Natural killer cell (primary cell): ENCODE results near the gene GPR146. TPM values are rescaled to one million over a fixed set of nuclear protein-coding genes. Genes with fewer than 3 reads are reported as not detected.

ENCODE experiments used
- ATAC-seq, 3 donors: fragments of 150-1000 bp in 2 of 3; fragments of 200-7000 bp in 1 of 3; cut with Tn5 transposase; 1 replicate in 1 of 3; 2 replicates in 2 of 3; pipeline ENCODE4 v1.10.0; 2021; ENCODE audit warnings: mild to moderate bottlenecking in 2 of 3, moderate library complexity in 2 of 3
- DNase-seq, 2 donors: peaks; one replicate each; pipeline versions ENCODE4 v3.0.0 to v3.0.0-alpha.2; 2013 to 2021; ENCODE audit warnings: mixed read lengths in 1 of 2
- H3K27ac ChIP-seq: one replicate; pipeline ENCODE4 v1.5.1; 2013; ENCODE audit warnings: mild to moderate bottlenecking, low read length
- H3K27me3 ChIP-seq: one replicate; pipeline ENCODE4 v1.6.1; 2013; ENCODE audit warnings: low read length; ENCODE audit not compliant: control insufficient read depth, insufficient read depth
- H3K36me3 ChIP-seq: one replicate; pipeline ENCODE4 v1.6.1; 2013; ENCODE audit warnings: low read length; ENCODE audit not compliant: control insufficient read depth, insufficient read depth
- H3K4me1 ChIP-seq: one replicate; pipeline ENCODE4 v1.6.1; 2013; ENCODE audit warnings: low read length; ENCODE audit not compliant: control insufficient read depth, insufficient read depth
- H3K4me3 ChIP-seq: one replicate; pipeline ENCODE4 v1.5.1; 2013; ENCODE audit warnings: low read length
- H3K9me3 ChIP-seq: one replicate; pipeline ENCODE4 v1.6.1; 2013; ENCODE audit warnings: low read length; ENCODE audit not compliant: control insufficient read depth, insufficient read depth
- H3K27ac Mint-ChIP-seq, 2 donors: one replicate each; pipeline ENCODE4 v1.8.0; 2022; ENCODE audit warnings: mild to moderate bottlenecking in 2 of 2, mixed read lengths in 2 of 2, moderate library complexity in 1 of 2
- H3K27me3 Mint-ChIP-seq, 2 donors: one replicate each; pipeline ENCODE4 v1.8.0; 2022; ENCODE audit warnings: low read depth in 2 of 2, mixed read lengths in 2 of 2
- H3K36me3 Mint-ChIP-seq: one replicate; pipeline ENCODE4 v1.8.0; 2022; ENCODE audit warnings: mixed read lengths
- H3K4me1 Mint-ChIP-seq, 2 donors: one replicate each; pipeline ENCODE4 v1.8.0; 2022; ENCODE audit warnings: mixed read lengths in 2 of 2
- H3K4me3 Mint-ChIP-seq: one replicate; pipeline ENCODE4 v1.8.0; 2022; ENCODE audit warnings: mild to moderate bottlenecking, moderate library complexity, mixed read lengths
- H3K9me3 Mint-ChIP-seq, 2 donors: one replicate each; pipeline ENCODE4 v1.8.0; 2022; ENCODE audit warnings: mixed read lengths in 2 of 2
- CTCF ChIP-seq: fragments of 200-600 bp; IDR thresholded peaks from one replicate; pipeline ENCODE4 v1.8.0; 2022; ENCODE audit warnings: antibody characterized with exemption
- WGBS: methylation state at CpG from one replicate; pipeline ENCODE4 v1.1.7; 2013; ENCODE audit warnings: missing lambda C conversion rate; ENCODE audit not compliant: insufficient coverage; 5-methylcytosine and 5-hydroxymethylcytosine counted together
- intact Hi-C: fragments of 100-400 bp; cut with micrococcal nuclease; formaldehyde crosslinking; loops from one replicate; pipeline ENCODE4 v1.14.2; 2022
- total RNA-seq, 4 donors: library from RNA; stranded (reverse); fragments of 120-200 nt in 1 of 4; gene quantifications; one replicate each; pipeline versions ENCODE4 v1.2.3 to v1.2.4, GENCODE V29; 2013 to 2022

Gene GPR146
- total RNA-seq, 3 donors from 2014 or later (not counting 1 experiment from before 2014, with no cell fraction given): 2.3 to 4.5 (median 2.5) TPM

- DNase-seq: no peak
- intact Hi-C loops: no loop called here
- Histone ChIP-seq H3K4me3 (no peak overlapping the region), H3K27me3 (no peaks in the 10 kb centered on the region), H3K4me1 (peaks cover 10% of the 10 kb centered on the region), H3K27ac (no peak overlapping the region), H3K36me3 (peaks cover 2% of the 10 kb centered on the region), H3K9me3 (peaks cover 15% of the 10 kb centered on the region)
- ATAC-seq: no peak
- 97% methylated on average over 51 of the region's 51 CpGs for WGBS
- TF ChIP-seq CTCF: no peak
- no peaks in the 10 kb centered on the region for H3K9me3 Mint-ChIP-seq
- peaks cover 8 to 14% of the 10 kb centered on the region in 2 donors for H3K4me1 Mint-ChIP-seq
- H3K27ac Mint-ChIP-seq: no peak overlapping the region
- H3K27me3 Mint-ChIP-seq: no peaks in the 10 kb centered on the region
- H3K36me3 Mint-ChIP-seq: no peaks in the 10 kb centered on the region
- no peak overlapping the region for H3K4me3 Mint-ChIP-seq
Observed at GRCh38 chr7:1016577-1017531, 27.5 kb upstream of the GPR146 start.

- H3K27me3 Mint-ChIP-seq: no peaks in the 10 kb centered on the region
- Histone ChIP-seq H3K36me3 (peaks cover 2% of the 10 kb centered on the region), H3K27ac (no peak overlapping the region), H3K4me3 (no peak overlapping the region), H3K4me1 (peaks cover under 1% of the 10 kb centered on the region), H3K27me3 (no peaks in the 10 kb centered on the region), H3K9me3 (peaks cover 15% of the 10 kb centered on the region)
- H3K27ac Mint-ChIP-seq: no peak overlapping the region
- ATAC-seq: no peak
- DNase-seq: no peak
- no peak for TF ChIP-seq CTCF
- WGBS: 93% methylated on average over 34 of the region's 34 CpGs
- peaks cover 8 to 11% of the 10 kb centered on the region in 2 donors for H3K4me1 Mint-ChIP-seq
- no peak overlapping the region for H3K4me3 Mint-ChIP-seq
- no peaks in the 10 kb centered on the region for H3K9me3 Mint-ChIP-seq
- H3K36me3 Mint-ChIP-seq: no peaks in the 10 kb centered on the region
- intact Hi-C loops: no loop called here
Observed at GRCh38 chr7:1017586-1018333, 26.6 kb upstream of the GPR146 start.

GRCh38 chr7:1018334-1018695 is 26.0 kb upstream of the GPR146 start:
- no peaks in the 10 kb centered on the region for H3K27me3 Mint-ChIP-seq
- intact Hi-C loops: no loop called here
- no peak overlapping the region for H3K27ac Mint-ChIP-seq
- no peaks in the 10 kb centered on the region for H3K9me3 Mint-ChIP-seq
- TF ChIP-seq CTCF: no peak
- no peak overlapping the region for H3K4me3 Mint-ChIP-seq
- Histone ChIP-seq H3K9me3 (peaks cover 15% of the 10 kb centered on the region), H3K4me3 (no peak overlapping the region), H3K27me3 (no peaks in the 10 kb centered on the region), H3K36me3 (peaks cover 2% of the 10 kb centered on the region), H3K27ac (no peak overlapping the region), H3K4me1 (peaks cover 3% of the 10 kb centered on the region)
- no peak for ATAC-seq
- WGBS: 97% methylated on average over 13 of the region's 13 CpGs
- peaks cover 10 to 11% of the 10 kb centered on the region in 2 donors for H3K4me1 Mint-ChIP-seq
- no peak for DNase-seq
- no peaks in the 10 kb centered on the region for H3K36me3 Mint-ChIP-seq
